ENCODE results near the gene CAPN2.

Gene CAPN2

DNA sequence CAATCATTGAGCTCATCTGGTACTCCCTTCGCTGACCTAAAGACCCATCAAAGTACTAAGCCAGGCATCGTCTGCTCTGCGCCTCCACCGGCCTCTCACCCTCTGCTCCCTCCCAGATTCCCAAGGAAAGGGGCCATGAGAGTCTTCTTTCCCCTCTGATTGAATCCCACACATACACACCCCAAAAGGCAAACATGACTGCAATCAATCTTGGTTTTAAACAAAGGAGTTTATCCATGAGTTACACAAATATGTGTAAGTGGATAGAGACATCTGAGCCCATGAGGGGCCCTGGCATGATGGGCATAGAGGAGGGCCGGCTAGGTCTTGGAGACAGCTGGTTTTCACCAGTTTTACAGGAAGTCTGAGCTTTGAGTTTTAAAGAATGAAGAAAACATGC is 50.9 kb downstream of the CAPN2 start:
- no peak for DNase-seq

DNA sequence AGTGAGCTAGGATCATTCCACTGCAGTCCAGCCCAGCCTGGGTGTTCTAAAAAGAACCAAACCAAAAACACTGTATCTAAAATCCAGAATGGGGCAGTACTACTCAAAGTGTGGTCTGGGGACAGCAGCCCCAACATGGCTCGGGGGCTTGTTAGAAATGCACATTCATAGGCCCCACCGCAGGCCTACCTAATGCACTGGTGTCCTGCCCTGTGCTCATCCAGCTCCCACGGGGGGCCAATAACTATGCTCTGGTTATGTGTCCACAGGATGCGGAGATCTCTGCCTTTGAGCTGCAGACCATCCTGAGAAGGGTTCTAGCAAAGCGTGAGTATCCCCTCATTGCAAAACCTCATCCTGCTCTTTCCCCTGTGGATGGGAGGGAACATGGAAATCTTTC is 51.5 kb downstream of the CAPN2 start:
- DNase-seq, result no peak

DNA sequence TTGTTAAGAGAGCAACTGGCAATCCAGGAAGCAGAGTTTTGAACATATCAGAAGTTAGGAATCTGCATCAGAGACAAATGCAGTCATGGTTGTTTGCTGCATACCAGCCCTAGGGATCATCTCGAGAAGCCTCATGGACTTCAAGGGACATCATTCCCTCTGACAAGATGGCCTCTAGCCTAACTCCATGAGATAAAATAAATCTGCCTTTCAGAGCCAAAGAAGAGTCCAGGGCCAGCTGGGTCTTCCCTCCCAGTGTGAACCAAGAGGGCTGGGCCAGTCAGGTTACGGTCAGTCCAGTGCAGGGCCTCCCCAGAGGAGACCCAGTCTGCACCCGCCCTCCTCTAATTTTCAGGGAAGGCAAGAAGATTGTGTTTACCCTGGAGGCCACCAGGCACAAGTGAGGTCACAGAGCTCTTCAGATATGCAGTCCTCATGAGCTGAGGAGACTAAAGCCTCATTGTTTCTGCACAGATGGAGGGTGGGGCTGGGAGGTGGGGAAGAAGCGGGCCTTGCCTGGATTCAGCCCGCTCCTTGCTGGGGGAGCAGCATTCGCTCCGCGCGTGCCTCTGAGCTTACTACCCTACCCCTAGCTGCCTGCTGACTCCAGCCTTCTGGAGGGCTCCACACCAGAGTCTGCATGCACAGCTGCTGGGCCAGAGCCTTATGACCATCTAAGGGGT is 52.8 kb downstream of the CAPN2 start:
- no peak for DNase-seq

DNA sequence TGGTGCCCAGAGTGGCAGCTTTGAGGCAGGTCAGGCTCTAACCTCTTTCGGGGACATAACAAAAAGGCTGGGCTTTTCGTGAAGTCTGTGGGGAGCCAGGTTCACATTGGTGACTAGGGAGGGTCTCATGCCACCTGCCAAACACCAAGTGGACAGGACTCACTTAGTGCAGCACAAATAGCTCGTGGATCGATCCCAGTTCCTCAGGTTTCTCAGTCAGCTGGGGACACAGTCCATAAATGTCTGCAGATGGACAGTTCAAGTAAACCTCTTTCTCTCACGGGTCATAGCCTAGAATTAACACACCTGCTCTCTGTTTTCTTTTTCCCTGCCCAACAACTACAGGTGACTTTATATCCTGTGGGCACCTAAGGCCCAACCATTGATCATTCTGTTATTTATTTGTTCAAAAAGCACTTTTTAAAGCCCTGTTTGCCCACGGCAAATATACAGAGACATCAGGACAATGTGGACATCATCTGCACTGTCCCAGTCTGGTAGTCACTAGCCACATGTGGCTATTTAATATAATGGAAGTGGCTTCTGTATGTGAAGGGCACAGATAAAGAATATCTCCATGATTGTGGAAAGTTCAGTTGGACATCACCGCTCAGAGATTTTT is 53.5 kb downstream of the CAPN2 start:
- DNase-seq, result no peak

DNA sequence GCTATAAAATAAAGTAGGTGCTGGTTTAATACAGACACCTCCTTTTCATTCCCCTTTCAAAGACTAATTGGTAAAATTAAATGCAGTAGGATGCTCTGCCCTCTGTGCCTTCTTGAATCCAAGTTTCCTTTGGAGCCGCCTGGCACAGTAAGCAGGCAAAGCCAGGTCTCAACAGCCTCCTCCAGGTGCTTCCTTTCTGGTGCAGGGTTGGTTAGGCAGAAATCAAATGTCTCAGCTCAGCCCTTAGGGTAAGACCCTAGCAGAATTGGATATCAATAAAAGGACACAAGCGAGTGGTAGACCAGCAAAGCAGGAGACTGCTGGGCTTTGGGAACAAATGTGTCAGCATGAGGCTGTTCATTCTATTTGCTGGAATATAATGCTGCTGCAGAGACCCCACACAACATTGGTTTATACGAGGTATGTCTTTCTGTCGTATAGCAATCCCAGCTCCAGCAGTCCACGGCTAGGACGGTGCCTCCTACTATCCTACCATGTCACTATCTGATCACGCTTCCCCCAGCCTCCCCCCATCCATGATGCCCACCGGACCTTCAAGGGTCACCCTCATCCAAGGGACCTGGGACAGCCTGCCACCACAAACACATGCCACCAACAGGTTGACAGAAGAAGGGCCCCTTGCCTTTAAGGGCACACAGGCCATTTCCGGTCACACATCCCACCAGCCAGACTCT is 58.4 kb downstream of the CAPN2 start:
- no peak for DNase-seq

DNA sequence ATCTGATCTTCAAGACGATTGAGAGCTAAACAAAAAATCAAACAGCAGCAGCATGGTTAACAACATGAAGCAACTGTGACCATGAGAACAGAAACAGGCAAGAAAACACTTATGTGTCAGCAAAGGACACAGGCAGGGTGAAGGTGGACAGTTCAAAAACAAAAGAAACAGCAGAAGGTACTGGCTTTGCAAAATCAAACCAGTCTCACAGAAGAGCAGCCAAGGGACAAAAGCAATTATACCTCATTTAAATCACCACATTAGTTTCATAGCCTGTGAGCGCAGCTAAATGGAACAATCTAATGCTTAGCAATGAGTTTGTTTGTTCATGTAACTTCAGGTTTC is 59.1 kb downstream of the CAPN2 start:
- DNase-seq, result no peak

DNA sequence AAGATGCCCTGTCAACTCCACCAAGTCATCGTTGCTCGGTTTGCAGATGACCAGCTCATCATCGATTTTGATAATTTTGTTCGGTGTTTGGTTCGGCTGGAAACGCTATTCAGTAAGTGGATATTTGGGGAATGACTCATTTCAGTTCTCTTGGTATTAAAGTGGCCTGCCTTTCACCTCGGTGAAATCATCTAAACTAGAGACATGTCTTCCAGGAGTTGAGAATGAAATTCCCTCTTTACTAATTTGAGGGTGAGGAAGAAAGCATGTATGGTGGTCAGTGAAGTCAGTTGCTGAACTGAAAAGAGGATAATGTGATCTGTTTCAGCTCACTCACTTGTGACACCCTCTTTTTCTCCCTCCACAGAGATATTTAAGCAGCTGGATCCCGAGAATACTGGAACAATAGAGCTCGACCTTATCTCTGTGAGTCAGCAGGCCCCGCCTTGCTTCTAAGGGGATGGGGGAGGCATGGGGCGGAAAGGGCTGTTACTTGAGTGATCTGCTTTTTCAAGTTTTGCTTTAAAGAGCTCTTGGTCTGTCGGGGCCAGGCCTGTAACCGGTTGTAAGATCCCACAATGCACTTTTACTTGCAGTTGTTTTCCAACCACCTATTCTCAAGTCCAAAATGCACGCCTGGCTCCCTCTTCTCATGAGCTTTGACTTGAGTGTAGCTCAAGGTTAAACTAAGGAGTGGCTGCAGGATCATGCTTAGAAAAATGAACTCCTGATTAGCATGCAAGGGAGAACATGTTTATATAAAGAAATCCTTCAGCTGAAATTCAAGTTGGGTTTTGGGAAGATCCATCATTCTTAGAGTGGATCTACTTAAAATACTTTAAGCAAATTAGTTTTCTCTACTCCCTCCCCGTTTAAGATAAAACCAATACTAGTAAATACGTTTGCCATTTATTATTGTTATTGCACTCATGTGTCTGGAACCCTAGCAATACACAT is 59.8 kb downstream of the CAPN2 start:
- DNase-seq, result no peak

DNA sequence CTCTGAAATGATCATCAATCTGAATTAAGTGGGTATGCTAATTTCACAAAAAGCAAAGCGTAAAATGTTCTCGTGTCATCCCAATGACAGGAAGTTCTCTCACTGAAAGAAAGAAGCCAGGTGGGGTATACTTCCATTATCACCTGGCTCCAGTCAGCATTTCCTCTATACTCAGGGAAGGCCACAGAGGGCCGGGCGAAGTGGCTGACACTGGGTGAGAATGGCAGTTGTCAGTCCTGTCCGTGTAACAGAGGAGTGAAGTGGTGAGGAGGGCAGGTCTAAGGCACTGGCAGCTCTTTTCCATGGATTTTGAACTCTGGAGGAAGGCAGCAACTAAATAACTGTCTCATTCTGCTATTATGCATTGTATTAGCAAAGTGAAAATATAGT is 60.4 kb downstream of the CAPN2 start:
- no peak for DNase-seq

DNA sequence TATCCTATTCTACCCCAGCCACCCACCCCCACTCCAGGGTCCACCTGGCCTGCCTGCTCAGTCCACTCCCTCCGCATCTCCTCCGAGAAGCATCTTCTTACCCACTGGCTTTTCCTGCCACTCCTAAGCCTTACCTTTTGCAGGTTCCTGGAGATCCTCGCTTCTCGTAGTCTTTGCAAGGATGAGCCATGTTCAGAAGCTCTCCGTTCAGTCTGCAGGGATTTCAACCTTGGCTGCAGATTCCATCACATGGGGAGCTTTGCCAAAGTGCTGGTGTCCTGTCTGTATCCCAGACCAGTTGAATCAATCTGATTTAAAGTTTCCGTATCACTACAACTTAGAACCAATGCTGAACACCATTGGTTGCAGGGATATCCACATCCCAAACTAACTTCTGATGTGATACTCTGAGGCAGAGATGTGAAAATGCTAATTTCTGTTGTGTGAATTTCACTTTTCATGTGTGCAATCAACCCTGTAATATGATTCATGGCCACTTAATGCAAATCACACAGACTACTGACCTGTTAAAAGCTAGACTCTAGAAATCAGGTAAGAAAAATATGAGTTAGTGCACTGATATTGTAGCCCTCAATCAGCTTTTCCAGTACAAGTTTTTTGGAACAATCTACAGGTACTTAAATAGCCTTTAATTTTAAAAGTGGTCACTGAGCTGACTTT is 61.9 kb downstream of the CAPN2 start:
- DNase-seq, result no peak

DNA sequence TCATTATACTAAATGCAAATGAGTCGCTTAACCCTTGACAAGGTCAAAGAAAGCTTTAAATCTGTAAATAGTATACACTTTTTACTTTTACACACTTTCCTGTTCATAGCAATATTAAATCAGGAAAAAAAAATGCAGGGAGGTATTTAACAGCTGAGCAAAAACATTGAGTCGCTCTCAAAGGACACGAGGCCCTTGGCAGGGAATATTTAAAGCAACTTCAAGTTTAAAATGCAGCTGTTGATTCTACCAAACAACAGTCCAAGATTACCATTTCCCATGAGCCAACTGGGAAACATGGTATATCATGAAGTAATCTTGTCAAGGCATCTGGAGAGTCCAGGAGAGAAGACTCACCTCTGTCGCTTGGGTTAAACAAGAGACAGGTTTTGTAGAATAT is 62.7 kb downstream of the CAPN2 start:
- no peak for DNase-seq

DNA sequence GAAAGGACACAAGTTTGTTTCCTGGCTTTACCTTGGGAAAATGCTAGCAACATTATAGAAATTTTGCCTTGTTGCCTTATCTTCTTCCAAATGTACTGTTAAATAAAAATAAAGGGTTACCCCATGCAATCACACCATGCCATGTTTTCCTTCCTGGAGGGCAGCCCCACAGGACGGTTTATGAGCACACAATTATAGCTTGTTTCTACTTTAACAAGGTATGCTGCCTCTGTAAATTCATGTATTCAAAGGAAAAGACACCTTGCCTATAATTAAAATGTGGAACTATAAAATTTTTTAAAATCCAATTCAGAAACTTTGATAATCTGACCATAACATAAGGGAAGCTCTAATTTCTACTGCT is 63.4 kb downstream of the CAPN2 start:
- DNase-seq, result no peak

DNA sequence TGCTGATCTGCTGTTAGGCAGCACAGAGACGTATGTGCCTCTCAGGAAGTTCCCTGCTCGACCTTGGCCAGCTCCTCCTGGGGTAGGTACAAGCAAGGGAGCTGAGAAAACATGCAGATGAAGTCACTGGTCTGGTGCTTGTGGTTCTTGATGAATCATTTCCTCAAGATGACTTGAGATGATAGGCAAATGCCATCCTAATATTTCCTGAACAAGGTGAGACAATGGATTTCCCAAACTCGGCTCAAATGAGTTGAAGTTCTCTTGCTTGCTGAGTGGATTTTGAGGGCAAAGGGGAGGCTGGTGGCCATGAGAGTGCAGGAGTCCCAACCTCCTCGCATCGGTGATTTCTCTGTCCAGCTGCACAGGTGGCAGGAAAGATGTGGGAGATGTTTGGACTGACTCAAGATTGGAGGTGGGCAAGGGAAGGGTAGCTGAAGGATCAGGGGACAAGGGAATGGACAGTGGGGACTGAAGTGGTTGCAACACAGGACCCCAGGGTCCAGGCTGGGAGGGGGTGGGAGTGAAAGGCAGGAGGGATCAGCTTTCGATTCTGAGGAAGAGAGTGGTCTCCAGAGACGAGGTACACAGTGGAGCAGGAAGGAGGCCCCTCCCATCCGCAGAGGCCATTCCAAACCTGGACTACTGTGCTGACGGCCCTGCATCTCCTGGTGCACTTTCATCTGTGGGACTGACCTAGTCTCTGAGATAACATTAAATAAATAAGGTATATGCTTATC is 63.9 kb downstream of the CAPN2 start:
- peak; percentile 14 to 50 for DNase-seq

DNA sequence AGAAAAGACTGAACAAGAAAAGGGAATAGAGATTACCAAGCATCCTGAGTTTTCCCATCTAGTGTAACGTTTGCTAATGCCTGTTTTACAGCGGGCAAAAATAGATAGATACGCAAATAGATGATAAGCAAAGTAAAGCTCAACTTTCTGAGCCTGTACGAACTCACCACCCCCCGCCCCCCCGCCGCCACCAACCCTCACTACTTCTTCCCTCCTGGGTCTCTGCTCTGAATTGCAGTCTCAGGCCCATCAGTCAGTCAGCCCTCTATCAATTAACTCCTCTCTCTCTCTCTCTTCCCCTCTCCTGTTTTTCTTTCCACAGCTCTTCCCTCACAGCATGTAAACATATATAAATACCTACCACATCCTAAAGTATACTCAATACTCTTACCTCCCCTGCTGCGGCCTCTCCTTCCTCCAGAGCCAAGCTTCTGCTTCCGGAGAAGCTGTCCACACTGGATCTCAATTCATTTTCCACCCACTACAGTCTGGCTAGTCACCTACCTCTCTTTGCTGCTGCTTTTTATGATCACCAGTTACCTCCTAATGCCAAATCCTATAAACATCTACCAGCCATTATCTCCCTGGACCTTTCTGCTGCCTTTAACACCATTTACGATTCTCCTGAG is 64.6 kb downstream of the CAPN2 start:
- DNase-seq, result no peak

DNA sequence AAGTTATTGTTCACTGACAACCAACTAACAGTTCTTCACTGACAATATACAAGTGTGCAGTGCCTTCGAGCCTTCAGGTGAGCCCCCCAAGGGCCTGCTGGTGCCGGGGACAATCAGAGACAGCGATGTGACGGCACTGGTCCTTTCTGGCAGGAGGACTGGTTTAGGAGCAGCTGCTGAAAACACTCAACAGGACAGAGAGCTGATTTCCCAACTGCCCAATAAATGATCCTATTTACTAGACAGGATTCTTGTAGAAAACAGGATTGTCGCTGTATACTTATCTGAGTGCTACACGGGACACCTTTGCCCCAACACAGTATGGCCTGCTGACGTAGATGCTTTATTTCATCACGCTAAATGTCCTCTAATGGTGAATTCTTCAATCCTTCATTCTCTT is 68.0 kb downstream of the CAPN2 start:
- no peak for DNase-seq

DNA sequence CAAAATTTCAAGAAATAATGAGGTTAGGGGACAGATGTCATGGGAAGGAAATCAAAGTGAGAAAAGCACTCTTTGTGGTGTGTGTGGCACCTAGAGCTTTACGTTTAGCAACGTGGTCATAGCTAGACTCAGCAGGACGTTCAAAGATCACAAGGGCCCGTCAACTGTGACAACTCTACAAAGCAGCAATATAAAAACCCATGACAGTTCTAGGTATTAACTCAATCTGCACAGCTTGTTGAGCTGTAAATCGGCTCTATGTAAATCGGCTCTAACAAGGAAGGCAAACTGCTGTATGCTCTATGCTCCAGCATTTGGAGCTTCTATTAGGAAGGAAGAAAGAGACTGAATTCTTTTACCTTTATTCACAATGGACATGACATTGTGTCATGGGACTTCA is 68.6 kb downstream of the CAPN2 start:
- no peak for DNase-seq

DNA sequence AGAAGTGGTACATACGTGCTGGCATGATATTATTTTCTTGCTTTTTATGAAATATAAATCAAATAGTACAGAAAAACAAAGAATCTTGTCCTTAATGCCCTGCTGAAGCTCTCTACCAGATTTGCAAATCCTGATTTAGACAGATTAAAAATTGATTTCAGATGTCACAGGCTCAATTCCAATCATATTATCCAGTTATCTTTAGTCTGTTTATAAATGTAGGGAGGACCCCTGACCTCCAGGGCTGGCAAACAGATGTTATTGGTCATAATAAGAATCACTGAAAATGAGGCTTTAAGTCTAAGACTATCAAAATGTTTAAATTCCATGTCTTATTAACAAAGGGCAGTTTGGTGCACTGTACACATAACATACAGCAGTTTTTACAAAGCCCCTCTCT is 71.3 kb downstream of the CAPN2 start:
- DNase-seq, result no peak

DNA sequence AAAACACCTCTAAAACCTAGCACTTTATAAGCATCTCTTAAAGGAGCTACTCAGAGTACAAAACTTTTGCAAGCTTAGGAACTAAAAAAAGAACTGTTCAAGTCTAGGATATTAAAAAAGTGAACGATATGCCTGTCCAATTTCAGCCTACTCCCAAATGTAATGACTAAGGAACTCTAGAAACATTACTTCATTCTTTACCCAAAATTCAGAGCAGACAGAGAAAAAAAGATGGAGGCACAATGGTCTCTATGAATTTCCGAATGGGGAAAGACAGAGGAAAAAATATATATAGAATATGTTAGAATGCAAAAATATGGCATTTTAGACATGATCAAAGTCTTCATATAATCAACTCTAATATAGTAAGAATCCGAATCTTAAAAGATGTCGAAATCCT is 72.2 kb downstream of the CAPN2 start:
- DNase-seq, result no peak

DNA sequence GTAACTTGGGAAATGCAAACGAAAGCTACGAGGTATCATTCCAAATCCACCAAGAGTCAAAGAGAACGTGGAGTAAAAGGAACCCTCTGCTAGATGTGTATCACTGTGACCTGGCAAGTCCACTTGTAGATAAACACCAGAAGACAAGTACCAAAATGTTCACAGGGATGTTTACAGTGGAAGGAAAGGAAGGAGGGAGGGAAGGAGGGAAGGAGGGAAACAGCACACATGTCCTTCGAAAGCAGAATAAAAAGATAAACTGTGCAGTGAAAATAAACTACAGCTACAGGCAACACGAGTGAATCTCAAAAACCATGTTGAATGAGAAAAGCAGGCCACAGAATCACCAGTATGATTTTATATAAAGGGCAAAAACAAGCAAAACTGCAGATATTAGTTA is 73.5 kb downstream of the CAPN2 start:
- no peak for DNase-seq

DNA sequence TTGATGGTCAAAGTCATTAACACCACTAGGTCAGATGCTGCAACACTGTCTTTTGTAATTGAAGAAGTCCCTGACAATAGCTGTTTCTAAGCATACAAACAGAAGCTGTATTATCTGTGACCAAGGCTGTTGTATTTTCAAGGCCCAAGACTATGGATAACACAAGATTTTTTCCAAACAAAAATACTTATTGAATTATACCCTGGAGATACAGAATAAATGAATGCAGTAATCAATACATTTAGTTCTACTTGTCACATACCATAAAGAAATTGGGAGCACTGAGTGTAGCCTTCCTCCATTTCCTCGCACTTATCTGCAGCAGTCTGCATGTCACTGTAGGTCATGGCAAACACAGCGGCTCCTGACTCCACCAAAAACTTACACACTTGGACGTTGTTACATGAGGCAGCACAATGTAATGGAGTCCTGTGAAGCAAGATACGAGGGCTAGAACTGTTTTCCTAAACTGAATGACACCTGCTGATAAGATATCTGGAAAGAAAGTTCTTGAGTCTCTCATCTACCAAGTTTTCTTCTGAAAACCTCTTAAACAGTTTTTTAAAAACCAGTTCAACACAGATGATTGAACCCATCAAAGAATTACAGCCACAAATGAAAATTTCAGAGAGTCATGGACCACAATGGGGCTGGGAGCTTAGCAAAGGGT is 76.5 kb downstream of the CAPN2 start:
- no peak for DNase-seq

DNA sequence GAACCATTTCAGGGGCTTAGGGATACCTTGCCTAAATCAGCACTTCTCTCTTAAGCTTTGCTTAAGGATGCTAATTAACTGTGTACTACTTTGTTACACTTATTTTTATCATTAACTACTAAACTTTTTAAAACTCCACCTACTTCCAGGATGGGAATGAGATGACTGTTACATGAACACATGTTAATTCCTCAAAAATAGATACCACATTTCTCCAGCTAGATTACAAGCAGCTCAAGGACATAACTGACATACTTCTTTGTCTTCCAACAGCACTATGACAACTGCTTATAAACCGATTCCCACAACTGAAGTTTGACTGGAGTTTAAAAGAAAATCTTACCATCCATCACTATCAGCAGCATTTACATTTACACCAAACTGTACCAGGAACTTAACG is 79.7 kb downstream of the CAPN2 start:
- no peak for DNase-seq

DNA sequence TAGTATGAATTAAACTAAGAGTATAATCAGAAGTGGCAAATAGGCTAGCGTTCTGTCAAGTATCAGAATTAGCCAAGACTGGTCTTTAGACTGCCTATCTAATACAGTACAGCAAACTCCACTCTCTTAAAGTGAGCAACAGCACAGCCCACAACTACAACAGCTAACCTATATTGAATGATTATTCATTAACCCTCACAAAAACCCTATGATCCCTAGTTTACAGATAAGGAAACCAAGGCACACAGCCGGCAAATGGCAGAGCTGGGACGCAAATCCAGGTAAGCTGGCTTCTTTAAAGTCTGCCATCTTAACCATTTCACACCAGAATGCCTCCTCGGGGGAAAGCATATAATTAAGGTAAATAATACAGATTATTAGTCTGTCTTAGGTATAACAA is 81.4 kb downstream of the CAPN2 start:
- DNase-seq, result no peak

All from stimulated activated CD4-positive, alpha-beta T cell treated with anti-CD3 and anti-CD28 coated beads, Interleukin-4, amount 100 ng/mL, for 4 hours (primary cell).